Loucy (cell line): Measurements from ENCODE around the gene SATB2.

Source experiments
- H2AFZ ChIP-seq: fragments of 200-600 bp; sonication (generic); 2 replicates; pipeline ENCODE4 v1.6.0; 2016; ENCODE audit warnings: antibody characterized with exemption, mild to moderate bottlenecking, low read length, moderate library complexity
- H3F3A ChIP-seq: fragments of 200-600 bp; 2 replicates; pipeline ENCODE4 v1.6.0; 2016; ENCODE audit warnings: antibody characterized with exemption, low read depth, mild to moderate bottlenecking
- H3K27me3 ChIP-seq: fragments of 200-600 bp; sonication (generic); 2 replicates; pipeline ENCODE4 v1.6.1; 2014; ENCODE audit warnings: low read length, mild to moderate bottlenecking; ENCODE audit not compliant: insufficient read depth, poor library complexity, severe bottlenecking
- H3K36me3 ChIP-seq: fragments of 200-600 bp; sonication (generic); 2 replicates; pipeline ENCODE4 v1.6.1; 2016; ENCODE audit warnings: low read length; ENCODE audit not compliant: insufficient read depth
- H3K4me1 ChIP-seq: fragments of 200-600 bp; sonication (generic); 2 replicates; pipeline ENCODE4 v1.5.1; 2014; ENCODE audit warnings: low read length, mild to moderate bottlenecking; ENCODE audit not compliant: insufficient read depth, poor library complexity, severe bottlenecking
- H3K4me2 ChIP-seq: fragments of 200-600 bp; sonication (generic); 2 replicates; pipeline ENCODE4 v1.6.0; 2014; ENCODE audit warnings: antibody characterized with exemption, low read length, low read depth, mild to moderate bottlenecking; ENCODE audit not compliant: poor library complexity, severe bottlenecking
- H3K4me3 ChIP-seq: fragments of 200-600 bp; sonication (generic); 2 replicates; pipeline ENCODE4 v1.5.1; 2014; ENCODE audit warnings: low read length, mild to moderate bottlenecking, mixed read lengths; ENCODE audit not compliant: poor library complexity, severe bottlenecking
- H3K79me2 ChIP-seq: fragments of 200-600 bp; sonication (generic); 2 replicates; pipeline ENCODE4 v1.6.1; 2014; ENCODE audit warnings: low read length; ENCODE audit not compliant: insufficient read depth
- H3K9ac ChIP-seq: fragments of 200-600 bp; sonication (generic); 2 replicates; pipeline ENCODE4 v1.6.0; 2014; ENCODE audit warnings: mild to moderate bottlenecking, low read depth, low read length, moderate library complexity; ENCODE audit not compliant: poor library complexity, severe bottlenecking
- H3K9me2 ChIP-seq: fragments of 200-600 bp; sonication (generic); replicated peaks from 2 replicates; pipeline ENCODE4 v1.6.1; 2016; ENCODE audit warnings: low read depth, low read length, mixed read lengths
- H3K9me3 ChIP-seq: fragments of 200-600 bp; sonication (generic); 2 replicates; pipeline ENCODE4 v1.6.1; 2014; ENCODE audit warnings: mild to moderate bottlenecking, antibody characterized with exemption, low read length, low read depth; ENCODE audit not compliant: insufficient read depth
- H4K20me1 ChIP-seq: fragments of 200-600 bp; sonication (generic); 2 replicates; pipeline ENCODE4 v1.6.0; 2014; ENCODE audit warnings: antibody characterized with exemption, low read length, mild to moderate bottlenecking; ENCODE audit not compliant: insufficient read depth, poor library complexity, severe bottlenecking
- EZH2phosphoT487 ChIP-seq: fragments of 200-600 bp; IDR thresholded peaks from 2 replicates; pipeline ENCODE4 v1.6.1; 2018; ENCODE audit warnings: antibody characterized with exemption, mild to moderate bottlenecking, moderate library complexity, borderline replicate concordance
- TF ChIP-seq, protein P1 (sequence below): fragments of 200-600 bp; sonication (generic); conservative IDR thresholded peaks from 2 replicates; pipeline ENCODE4 v1.5.1; 2014; ENCODE audit warnings: mild to moderate bottlenecking, antibody characterized with exemption, low read length

Gene SATB2

DNA sequence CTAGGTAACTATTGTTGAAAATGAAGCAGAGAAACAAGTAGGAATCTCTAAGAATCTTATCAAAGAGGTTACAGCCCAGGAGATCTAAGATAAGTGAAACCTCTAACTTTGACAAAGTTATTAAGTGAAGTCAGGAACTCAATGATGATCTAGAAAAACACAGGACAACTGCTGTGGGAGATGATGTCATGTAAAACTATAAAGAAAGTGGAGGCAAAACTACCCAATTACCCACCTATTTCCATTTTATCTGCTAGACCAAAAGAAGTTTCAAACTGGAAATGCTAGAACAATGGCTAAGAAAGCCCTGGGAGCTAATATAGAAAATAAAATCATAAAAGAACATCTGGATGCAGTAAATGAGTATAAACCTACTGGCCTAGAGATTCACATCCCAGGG is 50.3 kb downstream of the SATB2 start:
- Histone ChIP-seq H3K9me2 (no peaks in the 10 kb centered on the region), H3K79me2 (no peaks in the 10 kb centered on the region), H3K4me1 (no peaks in the 10 kb centered on the region), H3K9ac (no peak overlapping the region), H3K9me3 (no peaks in the 10 kb centered on the region), H4K20me1 (no peaks in the 10 kb centered on the region), H2AFZ (no peak overlapping the region), H3F3A (no peaks in the 10 kb centered on the region), H3K4me2 (no peak overlapping the region), H3K36me3 (no peaks in the 10 kb centered on the region), H3K27me3 (no peaks in the 10 kb centered on the region), H3K4me3 (no peak overlapping the region)
- TF ChIP-seq, protein P1, sequence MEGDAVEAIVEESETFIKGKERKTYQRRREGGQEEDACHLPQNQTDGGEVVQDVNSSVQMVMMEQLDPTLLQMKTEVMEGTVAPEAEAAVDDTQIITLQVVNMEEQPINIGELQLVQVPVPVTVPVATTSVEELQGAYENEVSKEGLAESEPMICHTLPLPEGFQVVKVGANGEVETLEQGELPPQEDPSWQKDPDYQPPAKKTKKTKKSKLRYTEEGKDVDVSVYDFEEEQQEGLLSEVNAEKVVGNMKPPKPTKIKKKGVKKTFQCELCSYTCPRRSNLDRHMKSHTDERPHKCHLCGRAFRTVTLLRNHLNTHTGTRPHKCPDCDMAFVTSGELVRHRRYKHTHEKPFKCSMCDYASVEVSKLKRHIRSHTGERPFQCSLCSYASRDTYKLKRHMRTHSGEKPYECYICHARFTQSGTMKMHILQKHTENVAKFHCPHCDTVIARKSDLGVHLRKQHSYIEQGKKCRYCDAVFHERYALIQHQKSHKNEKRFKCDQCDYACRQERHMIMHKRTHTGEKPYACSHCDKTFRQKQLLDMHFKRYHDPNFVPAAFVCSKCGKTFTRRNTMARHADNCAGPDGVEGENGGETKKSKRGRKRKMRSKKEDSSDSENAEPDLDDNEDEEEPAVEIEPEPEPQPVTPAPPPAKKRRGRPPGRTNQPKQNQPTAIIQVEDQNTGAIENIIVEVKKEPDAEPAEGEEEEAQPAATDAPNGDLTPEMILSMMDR, result no peak
- no peak for TF ChIP-seq EZH2phosphoT487

DNA sequence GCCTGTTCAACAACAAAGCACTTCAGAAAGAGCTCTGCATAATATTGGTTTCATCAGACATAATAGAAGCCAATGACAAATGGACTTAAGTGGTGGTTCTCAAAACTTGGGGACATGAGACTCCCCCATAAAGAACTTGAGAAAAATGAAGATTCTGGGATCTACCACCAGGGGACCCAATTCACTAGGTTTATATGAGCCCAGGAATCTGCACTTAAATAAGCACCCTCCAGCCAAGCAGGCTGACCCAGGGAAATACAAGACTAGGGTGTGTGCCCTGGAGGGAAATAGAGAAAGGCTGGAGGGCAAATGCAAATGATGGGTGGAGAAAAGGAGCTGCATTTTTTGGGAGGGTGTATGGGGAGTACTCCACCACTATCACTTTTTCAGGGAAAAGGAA is 52.5 kb downstream of the SATB2 start:
- no peaks in the 10 kb centered on the region for H3K36me3 ChIP-seq
- H3K9me3 ChIP-seq, result no peaks in the 10 kb centered on the region
- no peak for TF ChIP-seq EZH2phosphoT487
- TF ChIP-seq, protein P1, result peak; percentile 57
- no peaks in the 10 kb centered on the region for H3K4me1 ChIP-seq
- no peaks in the 10 kb centered on the region for H4K20me1 ChIP-seq
- no peak overlapping the region for H2AFZ ChIP-seq
- no peaks in the 10 kb centered on the region for H3F3A ChIP-seq
- no peaks in the 10 kb centered on the region for H3K79me2 ChIP-seq
- H3K9ac ChIP-seq, result no peak overlapping the region
- no peak overlapping the region for H3K4me2 ChIP-seq
- no peaks in the 10 kb centered on the region for H3K9me2 ChIP-seq
- no peak overlapping the region for H3K4me3 ChIP-seq
- no peaks in the 10 kb centered on the region for H3K27me3 ChIP-seq

DNA sequence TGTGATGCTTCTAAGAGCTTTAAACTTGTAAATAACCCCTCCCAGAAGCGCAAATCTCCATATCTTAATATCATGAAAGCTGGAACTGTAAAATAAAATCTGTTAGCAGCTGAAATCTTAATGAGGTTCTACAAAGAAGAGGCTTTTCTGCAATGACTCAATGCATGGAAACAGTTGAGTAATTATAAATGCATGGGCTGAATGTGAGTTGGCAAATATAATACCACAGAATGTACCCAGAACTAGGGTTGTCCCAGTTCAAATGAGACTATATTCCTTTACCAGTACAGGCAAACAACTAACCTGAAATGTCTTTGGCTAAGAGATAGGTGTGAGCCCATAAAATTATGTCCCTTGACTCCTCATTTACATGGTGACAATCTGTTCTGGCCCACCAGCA is 52.9 kb downstream of the SATB2 start:
- no peaks in the 10 kb centered on the region for H3K4me1 ChIP-seq
- no peak overlapping the region for H2AFZ ChIP-seq
- H4K20me1 ChIP-seq, result no peaks in the 10 kb centered on the region
- TF ChIP-seq EZH2phosphoT487, result no peak
- TF ChIP-seq, protein P1, result no peak
- H3K79me2 ChIP-seq, result no peaks in the 10 kb centered on the region
- H3K27me3 ChIP-seq, result no peaks in the 10 kb centered on the region
- H3F3A ChIP-seq, result no peaks in the 10 kb centered on the region
- H3K9me2 ChIP-seq, result no peaks in the 10 kb centered on the region
- H3K36me3 ChIP-seq, result no peaks in the 10 kb centered on the region
- H3K9ac ChIP-seq, result no peak overlapping the region
- H3K4me3 ChIP-seq, result no peak overlapping the region
- H3K4me2 ChIP-seq, result no peak overlapping the region
- H3K9me3 ChIP-seq, result no peaks in the 10 kb centered on the region
